Activated T-cell treated with anti-CD3 and anti-CD28 coated beads, Interleukin-2, amount 50 U/mL, for 72 hours (primary cell): Measurements from ENCODE around the gene SYT15B. TPM values are rescaled to one million over a fixed set of nuclear protein-coding genes. Genes with fewer than 3 reads are reported as not detected.
"Not testable (repeated sequence)": the region's sequence is repeated elsewhere in the genome, so short reads cannot be mapped to it uniquely, and the experiment has no call there.

Experiments used
- ATAC-seq, 2 donors: fragments of 150-1000 bp; cut with Tn5 transposase; replicated peaks in 1 of 2; 2 replicates each; pipeline ENCODE4 v1.10.0; 2021; ENCODE audit warnings: moderate library complexity in 2 of 2, mild to moderate bottlenecking in 1 of 2
- DNase-seq, 2 donors: peaks; one replicate each; pipeline ENCODE4 v3.0.0; 2021 to 2022; ENCODE audit warnings: mixed read lengths in 1 of 2
- H3K27ac Mint-ChIP-seq: one replicate; pipeline ENCODE4 v1.8.0; 2022; ENCODE audit warnings: mild to moderate bottlenecking, moderate library complexity, mixed read lengths
- H3K27me3 Mint-ChIP-seq: one replicate; pipeline ENCODE4 v1.8.0; 2022; ENCODE audit warnings: low read depth, mixed read lengths
- H3K36me3 Mint-ChIP-seq, 2 donors: one replicate each; pipeline ENCODE4 v1.8.0; 2022; ENCODE audit warnings: mixed read lengths in 2 of 2, mild to moderate bottlenecking in 1 of 2; ENCODE audit not compliant: insufficient read depth in 2 of 2
- H3K4me1 Mint-ChIP-seq: one replicate; pipeline ENCODE4 v1.8.0; 2022; ENCODE audit warnings: low read depth, mixed read lengths
- H3K4me3 Mint-ChIP-seq, 2 donors: one replicate each; pipeline ENCODE4 v1.8.0; 2022; ENCODE audit warnings: mild to moderate bottlenecking in 2 of 2, mixed read lengths in 2 of 2, moderate library complexity in 2 of 2
- H3K9me3 Mint-ChIP-seq, 2 donors: one replicate each; pipeline ENCODE4 v1.8.0; 2022; ENCODE audit warnings: mixed read lengths in 2 of 2
- total RNA-seq, 2 donors: library from RNA; stranded (reverse); gene quantifications; one replicate each; pipeline ENCODE4 v1.2.3, GENCODE V29; 2022

SYT15B gene
- total RNA-seq, 2 donors from 2014 or later = not detected

GRCh38 chr10:47751821-47752220 is 11.6 kb downstream of the SYT15B start:
- H3K4me3 Mint-ChIP-seq, H3K36me3 Mint-ChIP-seq, ATAC-seq, H3K9me3 Mint-ChIP-seq, DNase-seq, H3K27me3 Mint-ChIP-seq, H3K4me1 Mint-ChIP-seq, H3K27ac Mint-ChIP-seq: not testable (repeated sequence)

- H3K4me3 Mint-ChIP-seq, H3K27ac Mint-ChIP-seq, H3K9me3 Mint-ChIP-seq, H3K4me1 Mint-ChIP-seq, H3K27me3 Mint-ChIP-seq, DNase-seq, ATAC-seq, H3K36me3 Mint-ChIP-seq: not testable (repeated sequence)
Observed at GRCh38 chr10:47750360-47750759, 13.0 kb downstream of the SYT15B start.

GRCh38 chr10:47746780-47747376 is 16.5 kb downstream of the SYT15B start:
- H3K4me1 Mint-ChIP-seq, DNase-seq, H3K27me3 Mint-ChIP-seq, H3K36me3 Mint-ChIP-seq, ATAC-seq, H3K27ac Mint-ChIP-seq, H3K9me3 Mint-ChIP-seq, H3K4me3 Mint-ChIP-seq: not testable (repeated sequence)

- not testable (repeated sequence) for H3K27me3 Mint-ChIP-seq, ATAC-seq, H3K27ac Mint-ChIP-seq, H3K4me1 Mint-ChIP-seq, DNase-seq, H3K36me3 Mint-ChIP-seq, H3K4me3 Mint-ChIP-seq, H3K9me3 Mint-ChIP-seq
Observed at GRCh38 chr10:47744881-47745280, 18.5 kb downstream of the SYT15B start.

GRCh38 chr10:47743611-47744550 is 19.5 kb downstream of the SYT15B start:
- not testable (repeated sequence) for H3K27me3 Mint-ChIP-seq, H3K27ac Mint-ChIP-seq, H3K36me3 Mint-ChIP-seq, H3K4me1 Mint-ChIP-seq, H3K9me3 Mint-ChIP-seq
- ATAC-seq (peak; percentile 88 to 91), DNase-seq (peak; percentile 31 to 49)
- peak overlapping the region in 1 of 2 donors; percentile 54 for H3K4me3 Mint-ChIP-seq

- H3K27me3 Mint-ChIP-seq, H3K4me1 Mint-ChIP-seq, H3K36me3 Mint-ChIP-seq, H3K4me3 Mint-ChIP-seq, H3K9me3 Mint-ChIP-seq, H3K27ac Mint-ChIP-seq: not testable (repeated sequence)
- DNase-seq (peak in 1 of 2 donors; percentile 2), ATAC-seq (peak; percentile 75 to 85)
Observed at GRCh38 chr10:47740868-47741267, 22.5 kb downstream of the SYT15B start.

DNA sequence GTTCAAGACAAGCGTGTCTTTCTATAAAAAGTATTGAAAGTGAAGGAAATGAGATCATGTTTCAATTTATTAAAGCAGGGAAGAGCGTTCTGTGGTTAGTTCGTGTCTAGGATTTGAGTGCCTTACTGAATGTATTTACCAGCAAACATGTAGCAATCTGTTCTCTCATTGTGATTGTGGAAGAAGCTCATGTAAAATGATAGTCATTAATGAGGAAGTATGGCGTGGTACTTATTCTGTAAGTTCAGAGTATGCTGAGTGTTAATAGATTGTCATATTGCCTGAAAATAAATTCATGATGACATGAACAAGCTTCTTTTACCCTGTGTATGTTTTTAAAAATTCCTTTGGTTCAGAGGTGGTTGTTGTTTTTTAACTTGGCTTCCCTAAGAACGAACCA is 32.5 kb downstream of the SYT15B start:
- H3K9me3 Mint-ChIP-seq, H3K27me3 Mint-ChIP-seq, DNase-seq, H3K27ac Mint-ChIP-seq, H3K36me3 Mint-ChIP-seq, ATAC-seq, H3K4me1 Mint-ChIP-seq, H3K4me3 Mint-ChIP-seq: not testable (repeated sequence)

- not testable (repeated sequence) for H3K27me3 Mint-ChIP-seq, H3K4me1 Mint-ChIP-seq, H3K4me3 Mint-ChIP-seq, DNase-seq, ATAC-seq, H3K27ac Mint-ChIP-seq, H3K9me3 Mint-ChIP-seq, H3K36me3 Mint-ChIP-seq
Observed at GRCh38 chr10:47725740-47726139, 37.7 kb downstream of the SYT15B start.

DNA sequence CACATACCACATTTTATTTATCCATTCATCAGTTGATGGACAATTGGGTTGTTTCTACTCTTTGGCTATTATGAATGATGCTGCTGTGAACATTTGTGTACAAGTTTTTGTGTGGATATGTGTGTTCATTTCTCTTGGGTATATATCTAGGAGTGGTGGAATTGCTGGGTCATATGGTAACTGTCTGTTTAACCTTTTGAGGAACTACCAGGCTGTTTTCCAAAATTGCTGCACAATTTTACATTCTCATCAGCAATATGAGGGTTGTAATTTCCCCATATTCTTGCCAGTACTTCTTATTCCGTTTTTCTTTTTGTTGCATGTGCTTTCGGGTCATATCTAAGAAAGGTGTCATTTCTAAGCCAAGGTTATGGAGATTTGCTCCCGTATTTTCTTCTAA is 38.3 kb downstream of the SYT15B start:
- not testable (repeated sequence) for ATAC-seq, DNase-seq, H3K27ac Mint-ChIP-seq, H3K36me3 Mint-ChIP-seq, H3K4me1 Mint-ChIP-seq, H3K4me3 Mint-ChIP-seq, H3K9me3 Mint-ChIP-seq, H3K27me3 Mint-ChIP-seq

DNA sequence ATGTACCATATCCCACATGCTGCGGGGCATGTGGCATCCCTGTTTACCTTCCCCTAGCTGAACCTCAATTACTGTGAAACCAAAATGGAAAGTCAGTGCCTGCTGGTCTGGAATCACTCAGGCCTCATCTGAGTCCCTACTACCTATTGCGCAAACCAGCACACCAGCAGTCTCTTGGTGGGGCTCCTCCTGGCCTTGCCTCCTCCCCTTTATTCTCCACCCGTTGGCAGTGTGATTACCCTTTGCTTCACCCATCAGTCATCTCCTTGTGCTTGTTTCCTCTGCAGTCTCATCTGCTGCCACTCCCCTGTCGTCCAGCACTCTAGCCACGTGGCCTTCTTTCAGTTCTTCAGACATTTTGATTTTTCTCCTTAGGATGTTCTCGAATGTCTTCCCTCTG is 39.3 kb downstream of the SYT15B start:
- H3K4me3 Mint-ChIP-seq, H3K4me1 Mint-ChIP-seq: not testable (repeated sequence)

DNA sequence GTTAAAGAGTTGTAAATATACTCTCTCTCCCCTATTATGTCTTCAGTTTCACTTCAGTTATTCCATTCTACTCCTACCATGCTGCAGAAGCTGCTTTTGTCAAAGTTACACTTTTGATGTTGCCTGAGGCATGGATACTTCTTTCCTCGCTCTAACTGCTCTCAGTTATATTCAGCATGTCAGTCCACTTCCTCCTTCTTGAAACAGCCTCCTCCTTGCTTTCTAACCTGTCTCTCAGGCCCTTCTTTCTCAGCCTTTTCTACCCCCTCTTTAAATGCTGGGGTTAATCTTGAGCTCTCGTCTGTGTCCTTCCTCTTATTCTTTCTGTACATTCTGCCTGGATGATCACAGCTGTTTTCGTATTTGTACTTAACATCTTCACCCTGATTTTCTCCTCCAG is 40.0 kb downstream of the SYT15B start:
- H3K4me1 Mint-ChIP-seq, ATAC-seq: not testable (repeated sequence)

More for the DNA sequence above, 39.3 kb downstream of the SYT15B start:
- H3K36me3 Mint-ChIP-seq, H3K27ac Mint-ChIP-seq, H3K27me3 Mint-ChIP-seq, ATAC-seq, DNase-seq, H3K9me3 Mint-ChIP-seq: not testable (repeated sequence)

GRCh38 chr10:47717011-47717769 is 46.2 kb downstream of the SYT15B start:
- H3K36me3 Mint-ChIP-seq, H3K4me1 Mint-ChIP-seq, H3K27ac Mint-ChIP-seq, DNase-seq, H3K4me3 Mint-ChIP-seq, H3K9me3 Mint-ChIP-seq, ATAC-seq, H3K27me3 Mint-ChIP-seq: not testable (repeated sequence)

More for the DNA sequence above, 40.0 kb downstream of the SYT15B start:
- H3K4me3 Mint-ChIP-seq, H3K27ac Mint-ChIP-seq, H3K27me3 Mint-ChIP-seq, H3K36me3 Mint-ChIP-seq, DNase-seq, H3K9me3 Mint-ChIP-seq: not testable (repeated sequence)
